ENCODE results near the gene SCP2.

Gene SCP2

GRCh38 chr1:53031732-53032131 lies 104.7 kb downstream of the SCP2 start:
- Histone ChIP-seq H3K27me3 (ENCODE audit: low read length) (no peaks in the 10 kb centered on the region), H3K79me2 (ENCODE audit: insufficient read depth, low read length) (no peaks in the 10 kb centered on the region), H3K4me3 (ENCODE audit: insufficient read depth, low read length, poor library complexity, severe bottlenecking) (no peak overlapping the region), H3K36me3 (ENCODE audit: low read length) (no peaks in the 10 kb centered on the region), H3K27ac (ENCODE audit: low read depth, low read length) (no peak overlapping the region), H3K9me3 (ENCODE audit: insufficient read depth, low read length) (no peaks in the 10 kb centered on the region), H2AFZ (ENCODE audit: low read depth, low read length, severe bottlenecking) (no peak overlapping the region), H3K4me2 (ENCODE audit: low read depth, low read length, poor library complexity, severe bottlenecking) (no peak overlapping the region), H3K9me2 (replicated peaks; ENCODE audit: insufficient read depth, low read length) (no peaks in the 10 kb centered on the region), H4K20me1 (ENCODE audit: low read depth, low read length) (no peaks in the 10 kb centered on the region), H3F3A (ENCODE audit: insufficient read depth) (no peaks in the 10 kb centered on the region), H3K9ac (ENCODE audit: low read length) (no peak overlapping the region)
- TF ChIP-seq EZH2phosphoT487 (conservative IDR thresholded peaks at IDR 0.05; ENCODE audit: low read length) = no peak
- TF ChIP-seq, protein P1, sequence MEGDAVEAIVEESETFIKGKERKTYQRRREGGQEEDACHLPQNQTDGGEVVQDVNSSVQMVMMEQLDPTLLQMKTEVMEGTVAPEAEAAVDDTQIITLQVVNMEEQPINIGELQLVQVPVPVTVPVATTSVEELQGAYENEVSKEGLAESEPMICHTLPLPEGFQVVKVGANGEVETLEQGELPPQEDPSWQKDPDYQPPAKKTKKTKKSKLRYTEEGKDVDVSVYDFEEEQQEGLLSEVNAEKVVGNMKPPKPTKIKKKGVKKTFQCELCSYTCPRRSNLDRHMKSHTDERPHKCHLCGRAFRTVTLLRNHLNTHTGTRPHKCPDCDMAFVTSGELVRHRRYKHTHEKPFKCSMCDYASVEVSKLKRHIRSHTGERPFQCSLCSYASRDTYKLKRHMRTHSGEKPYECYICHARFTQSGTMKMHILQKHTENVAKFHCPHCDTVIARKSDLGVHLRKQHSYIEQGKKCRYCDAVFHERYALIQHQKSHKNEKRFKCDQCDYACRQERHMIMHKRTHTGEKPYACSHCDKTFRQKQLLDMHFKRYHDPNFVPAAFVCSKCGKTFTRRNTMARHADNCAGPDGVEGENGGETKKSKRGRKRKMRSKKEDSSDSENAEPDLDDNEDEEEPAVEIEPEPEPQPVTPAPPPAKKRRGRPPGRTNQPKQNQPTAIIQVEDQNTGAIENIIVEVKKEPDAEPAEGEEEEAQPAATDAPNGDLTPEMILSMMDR (IDR thresholded peaks at IDR 0.05; ENCODE audit: insufficient read depth, low read length, poor library complexity, severe bottlenecking) = no peak

- H3K9ac ChIP-seq (ENCODE audit: low read length) = no peak overlapping the region
- H3K27me3 ChIP-seq (ENCODE audit: low read length) = no peaks in the 10 kb centered on the region
- no peaks in the 10 kb centered on the region for H4K20me1 ChIP-seq (ENCODE audit: low read depth, low read length)
- no peaks in the 10 kb centered on the region for H3K36me3 ChIP-seq (ENCODE audit: low read length)
- no peaks in the 10 kb centered on the region for H3F3A ChIP-seq (ENCODE audit: insufficient read depth)
- no peak overlapping the region for H2AFZ ChIP-seq (ENCODE audit: low read depth, low read length, severe bottlenecking)
- no peak overlapping the region for H3K4me2 ChIP-seq (ENCODE audit: low read depth, low read length, poor library complexity, severe bottlenecking)
- H3K9me3 ChIP-seq (ENCODE audit: insufficient read depth, low read length) = no peaks in the 10 kb centered on the region
- TF ChIP-seq, protein P1 (IDR thresholded peaks at IDR 0.05; ENCODE audit: insufficient read depth, low read length, poor library complexity, severe bottlenecking) = no peak
- TF ChIP-seq EZH2phosphoT487 (conservative IDR thresholded peaks at IDR 0.05; ENCODE audit: low read length) = no peak
- H3K27ac ChIP-seq (ENCODE audit: low read depth, low read length) = no peak overlapping the region
- no peaks in the 10 kb centered on the region for H3K9me2 ChIP-seq (replicated peaks; ENCODE audit: insufficient read depth, low read length)
- no peak overlapping the region for H3K4me3 ChIP-seq (ENCODE audit: insufficient read depth, low read length, poor library complexity, severe bottlenecking)
- H3K79me2 ChIP-seq (ENCODE audit: insufficient read depth, low read length) = no peaks in the 10 kb centered on the region
Observed at GRCh38 chr1:53037159-53037558, 110.1 kb downstream of the SCP2 start.

DNA sequence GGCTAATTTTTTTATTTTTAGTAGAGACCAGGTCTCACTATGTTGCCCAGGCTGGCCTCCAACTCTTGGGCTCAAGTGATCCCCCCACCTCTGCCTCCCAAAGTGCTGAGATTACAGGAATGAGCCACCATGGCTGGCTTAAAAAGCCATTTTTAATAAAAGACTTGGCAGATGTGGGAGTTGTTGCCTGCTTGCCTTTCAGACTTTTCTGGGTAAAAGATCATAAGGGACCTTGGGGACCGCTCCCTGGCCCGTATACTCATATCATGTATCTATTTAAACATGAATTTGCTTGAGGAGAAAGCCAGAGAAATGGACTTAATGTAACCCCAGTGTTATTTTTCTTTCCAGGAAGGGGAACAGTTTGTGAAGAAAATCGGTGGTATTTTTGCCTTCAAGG lies 111.5 kb downstream of the SCP2 start:
- Histone ChIP-seq H3K27me3 (ENCODE audit: low read length) (no peaks in the 10 kb centered on the region), H3K27ac (ENCODE audit: low read depth, low read length) (no peak overlapping the region), H3K4me3 (ENCODE audit: insufficient read depth, low read length, poor library complexity, severe bottlenecking) (no peak overlapping the region), H4K20me1 (ENCODE audit: low read depth, low read length) (no peaks in the 10 kb centered on the region), H3F3A (ENCODE audit: insufficient read depth) (no peaks in the 10 kb centered on the region), H3K9me2 (replicated peaks; ENCODE audit: insufficient read depth, low read length) (no peaks in the 10 kb centered on the region), H2AFZ (ENCODE audit: low read depth, low read length, severe bottlenecking) (no peak overlapping the region), H3K36me3 (ENCODE audit: low read length) (no peaks in the 10 kb centered on the region), H3K9ac (ENCODE audit: low read length) (no peak overlapping the region), H3K79me2 (ENCODE audit: insufficient read depth, low read length) (no peaks in the 10 kb centered on the region), H3K4me2 (ENCODE audit: low read depth, low read length, poor library complexity, severe bottlenecking) (no peak overlapping the region), H3K9me3 (ENCODE audit: insufficient read depth, low read length) (no peaks in the 10 kb centered on the region)
- TF ChIP-seq, protein P1 (IDR thresholded peaks at IDR 0.05; ENCODE audit: insufficient read depth, low read length, poor library complexity, severe bottlenecking) = no peak
- TF ChIP-seq EZH2phosphoT487 (conservative IDR thresholded peaks at IDR 0.05; ENCODE audit: low read length) = no peak
